ENCODE measurements around the gene TRMT5. TPM values are rescaled to one million over a fixed set of nuclear protein-coding genes. Genes with fewer than 3 reads are reported as not detected.

TRMT5 gene
- total and polyA plus RNA-seq, 2 of the 8 experiments (the other 6 are each of a cell fraction or from before 2014, with no cell fraction given): 4.3 to 24.2 TPM

DNA sequence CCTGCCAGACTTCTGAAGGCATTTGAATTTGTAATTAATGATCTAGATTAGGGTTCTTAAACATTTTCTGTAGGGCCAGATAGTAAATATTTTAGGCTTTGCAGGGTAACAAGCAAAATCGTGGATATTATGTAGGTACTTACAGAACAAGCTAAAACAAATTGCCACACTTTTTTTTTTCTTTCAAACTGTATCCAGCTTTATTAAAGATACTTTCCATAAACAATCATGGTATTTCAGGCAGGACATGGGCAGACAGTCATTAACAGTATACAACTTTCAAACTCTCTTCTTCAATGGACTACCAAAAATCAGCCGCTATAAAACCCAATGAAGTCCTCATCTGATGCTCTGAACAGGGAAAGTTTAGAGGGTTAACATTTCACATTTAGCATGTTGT, 9.6 kb downstream of the TRMT5 start (continued):
- TF ChIP-seq NRF1 (IDR thresholded peaks at IDR 0.05; ENCODE audit: low read depth, low read length): no peak
- TF ChIP-seq POLR2A (IDR thresholded peaks at IDR 0.05; ENCODE audit: control extremely low read depth in 1 of 2, low read depth in 2 of 2, low read length in 2 of 2): no peak
- no peak for TF ChIP-seq YY1 (IDR thresholded peaks at IDR 0.05; ENCODE audit: low read depth, low read length)
- no peak for TF ChIP-seq SIN3A (conservative IDR thresholded peaks at IDR 0.05 in 1 of 2, IDR thresholded peaks at IDR 0.05 in 1 of 2; ENCODE audit: low read depth in 1 of 2, low read length in 2 of 2)
